Measurements from ENCODE around the gene ZCCHC9. TPM values are rescaled to one million over a fixed set of nuclear protein-coding genes. Genes with fewer than 3 reads are reported as not detected.

The ZCCHC9 gene
- total RNA-seq, 1 donor from 2014 or later: 8.9 TPM

GRCh38 chr5:81315830-81316229 is 14.4 kb downstream of the ZCCHC9 start:
- intact Hi-C loops (cut with micrococcal nuclease): no loop called here
- H3K4me3 ChIP-seq: no peak overlapping the region

GRCh38 chr5:81316571-81316970 is 15.2 kb downstream of the ZCCHC9 start:
- Histone ChIP-seq H3K4me3 (no peak overlapping the region), H3K27ac (replicated peaks) (no peak overlapping the region), H3K36me3 (peaks cover 29% of the 10 kb centered on the region), H3K27me3 (ENCODE audit: low read depth) (no peaks in the 10 kb centered on the region), H3K9me3 (replicated peaks) (no peaks in the 10 kb centered on the region), H3K4me1 (no peaks in the 10 kb centered on the region)
- intact Hi-C loops (cut with micrococcal nuclease): no loop called here
- DNase-seq: no peak
- no peak for TF ChIP-seq CTCF (IDR thresholded peaks at IDR 0.05; ENCODE audit: borderline replicate concordance)

More at GRCh38 chr5:81315830-81316229, 14.4 kb downstream of the ZCCHC9 start:
- no peak overlapping the region for H3K27ac ChIP-seq (replicated peaks)
- DNase-seq: no peak
- peaks cover 36% of the 10 kb centered on the region for H3K36me3 ChIP-seq
- H3K27me3 ChIP-seq (ENCODE audit: low read depth): no peaks in the 10 kb centered on the region
- H3K4me1 ChIP-seq: no peaks in the 10 kb centered on the region
- no peaks in the 10 kb centered on the region for H3K9me3 ChIP-seq (replicated peaks)
- no peak for TF ChIP-seq CTCF (IDR thresholded peaks at IDR 0.05; ENCODE audit: borderline replicate concordance)

GRCh38 chr5:81317536-81317935 is 16.1 kb downstream of the ZCCHC9 start:
- H3K36me3 ChIP-seq: peaks cover 19% of the 10 kb centered on the region
- H3K4me3 ChIP-seq: no peak overlapping the region
- TF ChIP-seq CTCF (IDR thresholded peaks at IDR 0.05; ENCODE audit: borderline replicate concordance): no peak
- intact Hi-C loops (cut with micrococcal nuclease): no loop called here
- DNase-seq: no peak
- no peak overlapping the region for H3K27ac ChIP-seq (replicated peaks)
- no peaks in the 10 kb centered on the region for H3K4me1 ChIP-seq
- no peaks in the 10 kb centered on the region for H3K27me3 ChIP-seq (ENCODE audit: low read depth)
- no peaks in the 10 kb centered on the region for H3K9me3 ChIP-seq (replicated peaks)

- DNase-seq: no peak
- Histone ChIP-seq H3K4me3 (no peak overlapping the region), H3K4me1 (no peaks in the 10 kb centered on the region), H3K36me3 (no peaks in the 10 kb centered on the region), H3K9me3 (replicated peaks) (no peaks in the 10 kb centered on the region), H3K27me3 (ENCODE audit: low read depth) (no peaks in the 10 kb centered on the region), H3K27ac (replicated peaks) (no peak overlapping the region)
- intact Hi-C loops (cut with micrococcal nuclease): no loop called here
- no peak for TF ChIP-seq CTCF (IDR thresholded peaks at IDR 0.05; ENCODE audit: borderline replicate concordance)
Observed at GRCh38 chr5:81326554-81326953, 25.2 kb downstream of the ZCCHC9 start.

GRCh38 chr5:81334304-81335061 is 33.1 kb downstream of the ZCCHC9 start:
- DNase-seq: no peak
- no peak overlapping the region for H3K27ac ChIP-seq (replicated peaks)
- H3K4me1 ChIP-seq: no peaks in the 10 kb centered on the region
- intact Hi-C loops (cut with micrococcal nuclease): no loop called here
- H3K4me3 ChIP-seq: peak overlapping the region; percentile 52
- H3K9me3 ChIP-seq (replicated peaks): no peaks in the 10 kb centered on the region
- no peaks in the 10 kb centered on the region for H3K36me3 ChIP-seq
- H3K27me3 ChIP-seq (ENCODE audit: low read depth): no peaks in the 10 kb centered on the region
- no peak for TF ChIP-seq CTCF (IDR thresholded peaks at IDR 0.05; ENCODE audit: borderline replicate concordance)

All from left ventricle myocardium inferior (tissue), 1 donor.